Right kidney (tissue), 1 donor: ENCODE results near the gene PLA2G2F.

Experiments used
- DNase-seq: peaks from one replicate; pipeline ENCODE4 v3.0.0-alpha.2; 2016

Gene PLA2G2F

GRCh38 chr1:20143318-20143717 is 4.2 kb downstream of the PLA2G2F start:
- no peak for DNase-seq

- DNase-seq = no peak
Observed at GRCh38 chr1:20143734-20144565, 4.8 kb downstream of the PLA2G2F start.

GRCh38 chr1:20147846-20148570 is 8.9 kb downstream of the PLA2G2F start:
- no peak for DNase-seq

- DNase-seq = no peak
Observed at GRCh38 chr1:20148571-20149500, 9.7 kb downstream of the PLA2G2F start.

GRCh38 chr1:20149601-20150325 is 10.6 kb downstream of the PLA2G2F start:
- DNase-seq = no peak

GRCh38 chr1:20150326-20150705 is 11.2 kb downstream of the PLA2G2F start:
- no peak for DNase-seq

GRCh38 chr1:20150969-20151368 is 11.8 kb downstream of the PLA2G2F start:
- no peak for DNase-seq

GRCh38 chr1:20151906-20152598 is 12.9 kb downstream of the PLA2G2F start:
- DNase-seq = peak; percentile 62

- DNase-seq = no peak
Observed at GRCh38 chr1:20152599-20152930, 13.4 kb downstream of the PLA2G2F start.

- DNase-seq = no peak
Observed at GRCh38 chr1:20153000-20153418, 13.9 kb downstream of the PLA2G2F start.

- no peak for DNase-seq
Observed at GRCh38 chr1:20154301-20154831, 15.2 kb downstream of the PLA2G2F start.

- DNase-seq = no peak
Observed at GRCh38 chr1:20158358-20159070, 19.4 kb downstream of the PLA2G2F start.

- DNase-seq = no peak
Observed at GRCh38 chr1:20160034-20160433, 20.9 kb downstream of the PLA2G2F start.

- no peak for DNase-seq
Observed at GRCh38 chr1:20164694-20165202, 25.6 kb downstream of the PLA2G2F start.

GRCh38 chr1:20165522-20165951 is 26.4 kb downstream of the PLA2G2F start:
- no peak for DNase-seq

GRCh38 chr1:20166051-20166450 is 26.9 kb downstream of the PLA2G2F start:
- peak; percentile 22 for DNase-seq

- no peak for DNase-seq
Observed at GRCh38 chr1:20167126-20167525, 28.0 kb downstream of the PLA2G2F start.

- DNase-seq = no peak
Observed at GRCh38 chr1:20168564-20169491, 29.7 kb downstream of the PLA2G2F start.

GRCh38 chr1:20169932-20170331 is 30.8 kb downstream of the PLA2G2F start:
- DNase-seq = no peak
